Right lobe of liver (tissue), 6 donors: ENCODE data around the gene NDUFA11. TPM values are rescaled to one million over a fixed set of nuclear protein-coding genes. Genes with fewer than 3 reads are reported as not detected.

Experiments used
- ATAC-seq, 4 donors: fragments of 200-7000 bp; cut with Tn5 transposase; one replicate each; pipeline ENCODE4 v1.9.1; 2020; ENCODE audit warnings: mild to moderate bottlenecking in 4 of 4, moderate library complexity in 4 of 4
- DNase-seq, 3 donors: peaks; one replicate each; pipeline ENCODE4 v3.0.0-alpha.2; 2020
- H3K27ac ChIP-seq, 3 donors: fragments of 200-600 bp; one replicate each; pipeline ENCODE4 v1.8.0; 2022
- H3K27me3 ChIP-seq, 2 donors: fragments of 200-600 bp; one replicate each; pipeline ENCODE4 v1.8.0; 2022
- H3K36me3 ChIP-seq, 4 donors: fragments of 200-600 bp; sonication (generic) in 1 of 4; one replicate each; pipeline versions ENCODE4 v1.5.1 to v1.8.0; 2017 to 2022; ENCODE audit warnings: control low read depth in 1 of 4
- H3K4me1 ChIP-seq, 4 donors: fragments of 200-600 bp; sonication (generic) in 1 of 4; one replicate each; pipeline versions ENCODE4 v1.5.1 to v1.8.0; 2017 to 2022; ENCODE audit warnings: control low read depth in 1 of 4
- H3K4me3 ChIP-seq, 3 donors: fragments of 200-600 bp; one replicate each; pipeline ENCODE4 v1.8.0; 2022
- H3K9me3 ChIP-seq, 4 donors: fragments of 200-600 bp; sonication (generic) in 1 of 4; one replicate each; pipeline versions ENCODE4 v1.5.1 to v1.8.0; 2017 to 2022; ENCODE audit warnings: control low read depth in 1 of 4
- POLR2A ChIP-seq: fragments of 450-650 bp; IDR thresholded peaks from one replicate; pipeline ENCODE4 v1.6.1; 2017; ENCODE audit warnings: antibody characterized with exemption, mild to moderate bottlenecking
- WGBS: methylation state at CpG from one replicate; pipeline ENCODE4 v1.1.6; 2018; ENCODE audit warnings: low coverage, low lambda C conversion rate; ENCODE audit not compliant: insufficient coverage; ENCODE audit errors: missing lambda C conversion rate; 5-methylcytosine and 5-hydroxymethylcytosine counted together
- intact Hi-C, 2 donors: fragments of 100-400 bp; cut with DNase I; formaldehyde crosslinking; loops; one replicate each; pipeline versions ENCODE4 v1.11.2 to v1.14.1; 2022
- total RNA-seq, 6 experiments: library from RNA; depleted of rRNA in 2 of 6; stranded (reverse); fragments of >200 nt in 2 of 6; fragmentation: NEBNext Ultra II Directional in 3 of 6; extraction: Animal tissue kit (Norgen Biotek cat#: 25700) in 3 of 6; gene quantifications; one replicate each; pipeline versions ENCODE4 v1.1.0 to v1.2.4, GENCODE V29; 2016 to 2023
- TF ChIP-seq, protein P1 (sequence below), 4 donors: fragments of 200-600 bp in 3 of 4; fragments of 450-650 bp in 1 of 4; IDR thresholded peaks; one replicate each; pipeline versions ENCODE4 v1.5.1 to v1.8.0; 2016 to 2022; ENCODE audit warnings: antibody characterized with exemption in 4 of 4, mild to moderate bottlenecking in 2 of 4
- donor health status: DM: no; HTN: yes; CAD: no.
- donor health status: DM: no; HTN: no; CAD: no.
- donor health status: DM: no; HTN: no; CAD: no.
- donor health status: DM: no; HTN: yes; CAD: no.
- donor health status: DM: no; HTN: yes; CAD: no.

NDUFA11 gene
- total RNA-seq, 6 experiments from 2014 or later: 108 to 161 (median 157) TPM

DNA sequence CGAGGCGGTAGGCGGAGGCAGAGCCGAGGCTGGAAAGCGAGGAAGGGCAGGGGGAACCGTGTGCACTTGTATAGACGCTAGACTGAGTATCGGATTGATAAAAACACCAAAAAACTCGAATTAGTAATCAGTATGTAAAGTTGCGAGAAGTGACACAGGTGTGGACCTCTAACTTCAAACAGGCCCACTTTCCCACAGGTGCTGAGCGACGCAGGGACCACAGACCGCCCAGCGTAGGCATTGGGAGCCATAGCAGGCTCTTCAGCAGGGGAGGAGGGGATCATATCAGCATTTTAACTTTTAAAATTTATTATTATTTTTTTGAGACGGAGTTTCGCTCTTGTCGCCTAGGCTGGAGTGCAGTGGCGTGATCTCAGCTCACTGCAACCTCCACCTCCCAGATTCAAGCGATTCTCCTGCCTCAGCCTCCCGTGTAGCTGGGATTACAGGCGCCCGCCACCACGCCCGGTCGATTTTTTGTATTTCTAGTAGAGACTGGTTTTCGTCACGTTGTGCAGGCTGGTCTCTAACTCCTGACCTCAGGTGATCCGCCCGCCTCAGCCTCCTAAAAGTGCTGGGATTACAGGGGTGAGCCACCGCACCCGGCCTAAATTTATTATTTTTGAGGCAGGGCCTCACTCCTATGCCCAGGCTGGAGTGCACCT is 1.7 kb upstream of the NDUFA11 start:
- Histone ChIP-seq H3K9me3 (no peaks in the 10 kb centered on the region), H3K4me3 (peak overlapping the region; percentile 88 to 99 (median 93)), H3K27ac (peak overlapping the region; percentile 32 to 66 (median 43)), H3K4me1 (peaks cover 0 to 37% (median 5%) of the 10 kb centered on the region in 4 donors), H3K36me3 (peaks cover 0 to 9% (median 2%) of the 10 kb centered on the region in 4 donors), H3K27me3 (no peaks in the 10 kb centered on the region)
- intact Hi-C loops: no loop called here
- TF ChIP-seq POLR2A: no peak
- TF ChIP-seq, protein P1, sequence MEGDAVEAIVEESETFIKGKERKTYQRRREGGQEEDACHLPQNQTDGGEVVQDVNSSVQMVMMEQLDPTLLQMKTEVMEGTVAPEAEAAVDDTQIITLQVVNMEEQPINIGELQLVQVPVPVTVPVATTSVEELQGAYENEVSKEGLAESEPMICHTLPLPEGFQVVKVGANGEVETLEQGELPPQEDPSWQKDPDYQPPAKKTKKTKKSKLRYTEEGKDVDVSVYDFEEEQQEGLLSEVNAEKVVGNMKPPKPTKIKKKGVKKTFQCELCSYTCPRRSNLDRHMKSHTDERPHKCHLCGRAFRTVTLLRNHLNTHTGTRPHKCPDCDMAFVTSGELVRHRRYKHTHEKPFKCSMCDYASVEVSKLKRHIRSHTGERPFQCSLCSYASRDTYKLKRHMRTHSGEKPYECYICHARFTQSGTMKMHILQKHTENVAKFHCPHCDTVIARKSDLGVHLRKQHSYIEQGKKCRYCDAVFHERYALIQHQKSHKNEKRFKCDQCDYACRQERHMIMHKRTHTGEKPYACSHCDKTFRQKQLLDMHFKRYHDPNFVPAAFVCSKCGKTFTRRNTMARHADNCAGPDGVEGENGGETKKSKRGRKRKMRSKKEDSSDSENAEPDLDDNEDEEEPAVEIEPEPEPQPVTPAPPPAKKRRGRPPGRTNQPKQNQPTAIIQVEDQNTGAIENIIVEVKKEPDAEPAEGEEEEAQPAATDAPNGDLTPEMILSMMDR (IDR thresholded peaks at IDR 0.05): no peak
- WGBS: 38% methylated on average over 23 of the region's 31 CpGs
- ATAC-seq: no peak
- peak in 1 of 3 donors; percentile 43 for DNase-seq

DNA sequence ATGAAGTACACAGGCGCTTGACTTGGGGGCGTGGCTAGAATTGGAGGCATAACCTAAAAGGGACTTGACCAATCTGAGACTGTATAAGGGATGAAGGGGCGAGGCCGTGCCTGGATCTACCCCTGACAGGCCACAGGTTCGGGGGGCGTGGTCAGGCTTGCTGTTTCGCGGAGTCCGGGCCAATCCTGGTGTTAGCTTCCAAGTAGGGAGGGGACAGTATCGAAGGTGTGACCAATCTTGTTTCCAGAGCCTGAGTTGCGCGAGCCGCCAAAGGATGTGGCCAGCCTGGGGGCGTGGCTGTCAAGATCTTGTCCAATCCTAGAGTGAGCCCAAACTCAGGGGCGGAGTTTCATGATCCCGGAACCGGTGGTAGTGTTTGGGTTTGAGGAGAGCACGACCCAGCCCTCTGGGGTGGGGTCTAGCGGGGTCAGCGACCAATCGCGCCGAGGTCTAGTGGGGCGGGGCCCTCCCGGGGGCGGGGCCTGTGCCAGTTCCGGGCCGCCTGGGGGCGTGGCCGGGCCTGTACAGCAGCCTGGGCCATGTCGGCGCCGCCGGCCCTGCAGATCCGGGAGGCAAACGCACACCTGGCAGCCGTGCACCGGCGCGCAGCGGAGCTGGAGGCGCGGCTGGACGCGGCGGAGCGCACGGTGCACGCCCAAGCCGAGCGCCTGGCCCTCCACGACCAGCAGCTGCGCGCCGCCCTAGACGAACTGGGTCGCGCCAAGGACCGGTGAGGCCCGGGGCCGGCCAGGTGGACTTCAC is 943 bp upstream of the NDUFA11 start, which contains the start of gene VMAC:
Gene VMAC, plus strand, starts transcription at position 521 of the 762 bp plus-strand sequence. Its CDS starts 19 bp downstream, at position 540.
- TF ChIP-seq POLR2A: peak; percentile 87
- TF ChIP-seq, protein P1 (IDR thresholded peaks at IDR 0.05): no peak
- Histone ChIP-seq H3K4me1 (peaks cover 0 to 34% (median 5%) of the 10 kb centered on the region in 4 donors), H3K27ac (peak within 1 kb of the TSS; percentile 73 to 88 (median 76)), H3K27me3 (no peaks in the 10 kb centered on the region), H3K4me3 (peak within 1 kb of the TSS; percentile 88 to 99 (median 99)), H3K36me3 (peaks cover 0 to 5% (median 2%) of the 10 kb centered on the region in 4 donors), H3K9me3 (no peaks in the 10 kb centered on the region)
- WGBS: 0% methylated on average over 5 of the region's 61 CpGs
- ATAC-seq (peak; percentile 75 to 86 (median 80)), DNase-seq (peak; percentile 100)
- intact Hi-C loops: no loop called here

DNA sequence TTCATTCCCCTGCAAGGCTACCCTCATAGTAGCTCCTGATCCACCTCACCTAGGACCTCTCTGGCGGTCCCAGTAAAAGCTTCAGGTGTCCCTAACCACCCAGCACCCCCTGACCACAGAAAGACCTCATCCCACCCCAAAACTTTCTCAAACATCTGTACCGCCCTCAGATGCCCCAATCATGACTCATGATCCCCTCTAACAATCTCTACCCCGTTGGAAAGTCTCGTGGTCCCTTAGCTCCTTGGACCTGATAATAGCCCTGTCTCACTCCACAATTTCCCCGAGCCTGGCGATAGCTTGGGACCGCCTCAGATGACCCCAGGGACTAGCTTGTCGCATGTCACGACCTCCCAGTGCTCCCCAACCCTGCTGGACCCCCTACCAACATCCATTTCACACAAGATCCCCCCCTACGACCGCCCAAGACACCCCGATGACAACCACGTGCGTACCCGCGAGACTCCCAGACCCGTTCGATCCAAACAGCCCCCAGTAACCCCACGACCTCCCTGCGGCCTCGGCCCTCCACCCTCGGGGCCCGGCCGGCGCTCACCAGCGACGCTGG is 450 bp downstream of the NDUFA11 start:
- DNase-seq (no peak), ATAC-seq (no peak)
- Histone ChIP-seq H3K27me3 (no peaks in the 10 kb centered on the region), H3K27ac (peak overlapping the region; percentile 73 to 88 (median 76)), H3K9me3 (no peaks in the 10 kb centered on the region), H3K36me3 (peaks cover 0 to 5% (median 2%) of the 10 kb centered on the region in 4 donors), H3K4me3 (peak overlapping the region; percentile 74 to 99 (median 99)), H3K4me1 (peaks cover 0 to 21% (median 3%) of the 10 kb centered on the region in 4 donors)
- intact Hi-C loops: no loop called here
- 1% methylated on average over 15 of the region's 27 CpGs for WGBS
- TF ChIP-seq POLR2A: no peak
- TF ChIP-seq, protein P1 (IDR thresholded peaks at IDR 0.05): no peak

DNA sequence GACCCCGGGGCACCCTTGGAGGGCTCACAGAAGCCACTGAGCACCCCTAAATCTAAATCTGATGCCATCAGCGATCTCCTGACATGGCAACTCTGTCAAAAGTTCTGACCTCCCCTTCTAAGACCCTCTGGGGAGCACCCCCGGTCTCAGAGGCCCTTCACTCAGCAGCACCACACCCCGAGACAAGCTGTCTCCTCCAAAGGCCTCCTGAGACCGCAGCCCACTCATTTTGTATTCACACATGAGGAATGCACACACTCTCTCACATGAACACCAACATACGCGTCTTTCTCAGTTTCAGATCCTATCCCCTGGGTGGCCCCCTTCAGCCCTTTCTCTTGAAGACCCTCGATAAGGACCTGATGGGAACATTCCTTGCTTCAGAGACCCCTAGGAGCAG is 2.6 kb downstream of the NDUFA11 start:
- TF ChIP-seq POLR2A: no peak
- TF ChIP-seq, protein P1 (IDR thresholded peaks at IDR 0.05): no peak
- no peak for ATAC-seq
- H3K4me1 ChIP-seq: peaks cover 0 to 19% (median 3%) of the 10 kb centered on the region in 4 donors
- no peak for DNase-seq
- no peak overlapping the region for H3K4me3 ChIP-seq
- H3K27ac ChIP-seq: no peak overlapping the region
- no peaks in the 10 kb centered on the region for H3K27me3 ChIP-seq
- intact Hi-C loops: no loop called here
- WGBS: 77% methylated on average over 4 of the region's 8 CpGs
- H3K36me3 ChIP-seq: peaks cover 0 to 11% (median 2%) of the 10 kb centered on the region in 4 donors
- no peaks in the 10 kb centered on the region for H3K9me3 ChIP-seq
